IMR-90 (cell line): ENCODE measurements around the gene SEPTIN10. TPM values are rescaled to one million over a fixed set of nuclear protein-coding genes. Genes with fewer than 3 reads are reported as not detected.
"Not testable (repeated sequence)": the region's sequence is repeated elsewhere in the genome, so short reads cannot be mapped to it uniquely, and the experiment has no call there.

Experiments used
- ATAC-seq: fragments of 200-7000 bp; cut with Tn5 transposase; 2 replicates; pipeline ENCODE4 v1.9.1; 2020; ENCODE audit warnings: low read depth, mild to moderate bottlenecking, moderate library complexity
- BruUV-seq: library from RNA; stranded (reverse); fragments of 400-500 nt; replicated peaks from 2 replicates; lab custom pipeline; 2021; lab: Mats Ljungman, UMichigan
- CTCF ChIA-PET: fragments of 300-600 bp; formaldehyde crosslinking; extraction: SDS; loops from one replicate; lab custom pipeline; 2021; ENCODE audit warnings: antibody characterized with exemption; lab: Yijun Ruan, JAX
- POLR2A ChIA-PET: fragments of 300-600 bp; sonication (Branson Sonifier 250); formaldehyde crosslinking; loops from one replicate; lab custom pipeline; 2022; ENCODE audit warnings: antibody characterized with exemption; ENCODE audit not compliant: unreplicated experiment; lab: Charles Lee
- DNase-seq: peaks from one replicate; pipeline ENCODE4 v3.0.0; 2013
- H2AFZ ChIP-seq: replicated peaks from 2 replicates; pipeline ENCODE3; 2013; ENCODE audit warnings: low read length, mild to moderate bottlenecking; ENCODE audit not compliant: poor library complexity
- H2AK5ac ChIP-seq: 2 replicates; pipeline ENCODE4 v1.6.1; 2013; ENCODE audit warnings: low read depth, low read length, inconsistent platforms
- H2AK9ac ChIP-seq: replicated peaks from 2 replicates; pipeline ENCODE3; 2013; ENCODE audit warnings: mild to moderate bottlenecking, low read depth, low read length, moderate library complexity; ENCODE audit not compliant: poor library complexity
- H2BK120ac ChIP-seq: 2 replicates; pipeline ENCODE4 v1.6.1; 2013; ENCODE audit warnings: low read depth, low read length, inconsistent platforms
- H2BK15ac ChIP-seq: 3 replicates; pipeline ENCODE4 v1.6.1; 2013; ENCODE audit warnings: low read depth, low read length, inconsistent platforms
- H2BK20ac ChIP-seq: 2 replicates; pipeline ENCODE4 v1.6.1; 2013; ENCODE audit warnings: low read depth, mild to moderate bottlenecking, inconsistent platforms, low read length, moderate library complexity
- H2BK5ac ChIP-seq: 2 replicates; pipeline ENCODE4 v1.6.1; 2013; ENCODE audit warnings: mild to moderate bottlenecking, low read depth, low read length, inconsistent platforms; ENCODE audit not compliant: poor library complexity, severe bottlenecking
- H3K14ac ChIP-seq: replicated peaks from 2 replicates; pipeline ENCODE4 v1.6.1; 2013; ENCODE audit warnings: low read depth, low read length, inconsistent platforms
- H3K18ac ChIP-seq: 2 replicates; pipeline ENCODE4 v1.6.1; 2013; ENCODE audit warnings: low read depth, low read length, control low read depth
- H3K23ac ChIP-seq: 2 replicates; pipeline ENCODE4 v1.6.1; 2013; ENCODE audit warnings: low read depth, low read length, inconsistent platforms
- H3K27ac ChIP-seq: 2 replicates; pipeline ENCODE4 v1.5.1; 2013; ENCODE audit warnings: mild to moderate bottlenecking, control low read depth, low read length; ENCODE audit not compliant: insufficient read depth
- H3K27me3 ChIP-seq: 2 replicates; pipeline ENCODE4 v1.6.1; 2013; ENCODE audit warnings: low read length; ENCODE audit not compliant: control insufficient read depth, insufficient read depth
- H3K36me3 ChIP-seq: 2 replicates; pipeline ENCODE4 v1.6.1; 2013; ENCODE audit warnings: low read length, mixed read lengths; ENCODE audit not compliant: control insufficient read depth, insufficient read depth
- H3K4ac ChIP-seq: 2 replicates; pipeline ENCODE4 v1.6.1; 2013; ENCODE audit warnings: low read depth, low read length, inconsistent platforms
- H3K4me1 ChIP-seq: 2 replicates; pipeline ENCODE4 v1.6.1; 2013; ENCODE audit warnings: low read length, mixed read lengths; ENCODE audit not compliant: control insufficient read depth, insufficient read depth
- H3K4me2 ChIP-seq: 2 replicates; pipeline ENCODE4 v1.6.1; 2013; ENCODE audit warnings: low read depth, mild to moderate bottlenecking, control low read depth, low read length, moderate library complexity
- H3K4me3 ChIP-seq: 2 replicates; pipeline ENCODE4 v1.5.1; 2013; ENCODE audit warnings: low read depth, mild to moderate bottlenecking, control low read depth, low read length, moderate library complexity; ENCODE audit not compliant: insufficient read depth
- H3K56ac ChIP-seq: 2 replicates; pipeline ENCODE4 v1.6.1; 2013; ENCODE audit warnings: low read length, inconsistent platforms; ENCODE audit not compliant: insufficient read depth; ENCODE audit errors: extremely low read depth
- H3K79me1 ChIP-seq, 2 experiments: 2 replicates each; pipeline ENCODE4 v1.6.1; 2013; ENCODE audit warnings: low read length in 2 of 2, inconsistent platforms in 1 of 2, low read depth in 1 of 2
- H3K9ac ChIP-seq: 2 replicates; pipeline ENCODE4 v1.6.1; 2013; ENCODE audit warnings: low read depth, low read length, control low read depth
- H3K9me1 ChIP-seq: 2 replicates; pipeline ENCODE4 v1.6.1; 2013; ENCODE audit warnings: low read length, inconsistent platforms; ENCODE audit not compliant: insufficient read depth
- H3K9me3 ChIP-seq: 2 replicates; pipeline ENCODE4 v1.6.1; 2013; ENCODE audit warnings: low read length; ENCODE audit not compliant: control insufficient read depth, insufficient read depth
- H4K20me1 ChIP-seq: 2 replicates; pipeline ENCODE4 v1.6.1; 2013; ENCODE audit warnings: low read length, inconsistent platforms; ENCODE audit not compliant: insufficient read depth
- H4K5ac ChIP-seq: 2 replicates; pipeline ENCODE4 v1.6.1; 2013; ENCODE audit warnings: mild to moderate bottlenecking, low read depth, low read length, control low read depth
- H4K8ac ChIP-seq, 2 experiments: 2 replicates each; pipeline ENCODE4 v1.6.1; 2013; ENCODE audit warnings: low read depth in 2 of 2, low read length in 2 of 2, control low read depth in 1 of 2, inconsistent platforms in 1 of 2
- H4K91ac ChIP-seq: 2 replicates; pipeline ENCODE4 v1.6.1; 2013; ENCODE audit warnings: low read depth, low read length, inconsistent platforms; ENCODE audit not compliant: insufficient read depth
- CEBPB ChIP-seq: IDR thresholded peaks from 2 replicates; pipeline ENCODE4 v1.6.1; 2012; ENCODE audit warnings: low read depth, low read length, improper control_type of control experiment
- WGBS, 2 experiments: methylation state at CpG; one replicate each; pipeline versions ENCODE4 v1.1.5 to v1.1.7; 2013; ENCODE audit warnings: missing lambda C conversion rate in 2 of 2; ENCODE audit not compliant: insufficient read length in 1 of 2; ENCODE audit errors: extremely low coverage in 2 of 2; 5-methylcytosine and 5-hydroxymethylcytosine counted together
- dilution Hi-C: fragments of 300-500 bp; cut with HindIII; formaldehyde crosslinking; loops from one replicate; pipeline ENCODE4 v1.14.3; 2018; ENCODE audit warnings: low sequenced_read_pairs; ENCODE audit not compliant: unreplicated experiment
- in situ Hi-C: fragments of 300-500 bp; cut with MboI; formaldehyde crosslinking; loops from 3 replicates; pipeline ENCODE4 v1.14.3; 2019; ENCODE audit warnings: low sequenced_read_pairs, inconsistent platforms, mixed read lengths
- intact Hi-C: fragments of 100-400 bp; cut with micrococcal nuclease; formaldehyde crosslinking; loops from 2 replicates; pipeline ENCODE4 v1.10.0; 2022
- polyA plus RNA-seq, 3 experiments: library from polyadenylated mRNA; depleted of rRNA; stranded (reverse); fragments of >200 nt; gene quantifications; 2 replicates each; pipeline ENCODE4 v1.2.3, GENCODE V29; 2012; ENCODE audit warnings: low replicate concordance in 1 of 3
- total RNA-seq: library from RNA; depleted of rRNA; stranded (reverse); fragments of >200 nt; gene quantifications from 2 replicates; pipeline ENCODE4 v1.2.3, GENCODE V29; 2012

The SEPTIN10 gene
- total and polyA plus RNA-seq, 2 of the 4 experiments (the other 2 are of a cell fraction) = 55.4 to 82.6 TPM

- TF ChIP-seq CEBPB = no peak
These were observed 31.0 kb upstream of the SEPTIN10 start (continued) for GRCh38 chr2:109644571-109645275.

- in situ Hi-C loops, H3K4me1 ChIP-seq, H2AK9ac ChIP-seq, H3K23ac ChIP-seq, H2AFZ ChIP-seq, H3K9me3 ChIP-seq, H3K27ac ChIP-seq, H3K9ac ChIP-seq, H3K14ac ChIP-seq, POLR2A ChIA-PET, H4K20me1 ChIP-seq, H3K4ac ChIP-seq, H3K9me1 ChIP-seq, ATAC-seq, CTCF ChIA-PET, H4K8ac ChIP-seq, H4K91ac ChIP-seq, DNase-seq, H3K79me1 ChIP-seq, H3K56ac ChIP-seq, dilution Hi-C loops, H2BK5ac ChIP-seq, H2BK120ac ChIP-seq, H4K5ac ChIP-seq, H3K27me3 ChIP-seq, H2BK15ac ChIP-seq, H3K18ac ChIP-seq, H2BK20ac ChIP-seq, H3K4me3 ChIP-seq, BruUV-seq, intact Hi-C loops, H3K4me2 ChIP-seq, H3K36me3 ChIP-seq, H2AK5ac ChIP-seq: not testable (repeated sequence)
- 67% methylated on average over 2 of the region's 9 CpGs; no CpG with 5 or more reads in 1 of the 2 experiments for WGBS, 2 experiments
These were observed 26.2 kb upstream of the SEPTIN10 start for GRCh38 chr2:109640000-109640399.
